ENCODE results near the gene CACNB2.

CACNB2 gene

DNA sequence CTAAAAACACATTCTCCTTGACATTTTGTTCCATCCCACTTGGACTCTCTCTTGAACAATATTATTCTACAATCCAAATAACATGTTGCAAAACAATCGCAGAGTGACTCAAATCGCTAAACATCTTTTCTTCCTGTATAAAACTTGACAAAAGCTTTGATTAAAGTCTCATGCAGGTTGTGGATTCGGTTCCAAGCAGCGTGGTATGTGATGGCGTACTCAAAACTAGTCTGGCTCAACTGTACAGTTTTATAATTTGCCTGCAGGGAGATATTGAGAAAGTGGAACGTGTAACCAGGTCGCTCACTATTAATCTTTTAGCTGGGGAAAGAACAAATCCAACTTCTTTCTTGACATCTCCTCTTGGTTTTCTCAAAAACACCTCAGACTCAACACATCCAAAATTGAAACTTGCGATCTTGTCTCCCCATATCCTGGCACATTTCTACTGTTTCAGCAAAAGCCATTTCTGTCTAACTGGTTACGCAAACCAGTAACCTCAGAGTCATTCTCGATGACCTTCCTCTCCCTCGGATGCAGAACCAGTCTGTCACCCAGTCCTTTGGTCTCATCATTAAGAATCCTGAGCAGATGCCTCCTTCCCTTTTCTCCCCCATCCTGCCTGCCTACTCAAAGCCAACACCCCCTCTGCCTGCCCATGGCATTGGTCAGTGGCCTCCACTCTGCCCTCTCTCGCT, 100.1 kb downstream of the CACNB2 start:
- TF ChIP-seq, protein P1, sequence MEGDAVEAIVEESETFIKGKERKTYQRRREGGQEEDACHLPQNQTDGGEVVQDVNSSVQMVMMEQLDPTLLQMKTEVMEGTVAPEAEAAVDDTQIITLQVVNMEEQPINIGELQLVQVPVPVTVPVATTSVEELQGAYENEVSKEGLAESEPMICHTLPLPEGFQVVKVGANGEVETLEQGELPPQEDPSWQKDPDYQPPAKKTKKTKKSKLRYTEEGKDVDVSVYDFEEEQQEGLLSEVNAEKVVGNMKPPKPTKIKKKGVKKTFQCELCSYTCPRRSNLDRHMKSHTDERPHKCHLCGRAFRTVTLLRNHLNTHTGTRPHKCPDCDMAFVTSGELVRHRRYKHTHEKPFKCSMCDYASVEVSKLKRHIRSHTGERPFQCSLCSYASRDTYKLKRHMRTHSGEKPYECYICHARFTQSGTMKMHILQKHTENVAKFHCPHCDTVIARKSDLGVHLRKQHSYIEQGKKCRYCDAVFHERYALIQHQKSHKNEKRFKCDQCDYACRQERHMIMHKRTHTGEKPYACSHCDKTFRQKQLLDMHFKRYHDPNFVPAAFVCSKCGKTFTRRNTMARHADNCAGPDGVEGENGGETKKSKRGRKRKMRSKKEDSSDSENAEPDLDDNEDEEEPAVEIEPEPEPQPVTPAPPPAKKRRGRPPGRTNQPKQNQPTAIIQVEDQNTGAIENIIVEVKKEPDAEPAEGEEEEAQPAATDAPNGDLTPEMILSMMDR (IDR thresholded peaks at IDR 0.05), result no peak
- peaks cover 0 to 43% (median 3%) of the 10 kb centered on the region in 4 donors for H3K4me1 ChIP-seq
- DNase-seq, result no peak
- H3K27me3 ChIP-seq, result no peaks in the 10 kb centered on the region
- intact Hi-C loops (cut with DNase I; ENCODE audit: low total_unique reads), result no loop called here
- peaks cover 0 to 7% (median 0%) of the 10 kb centered on the region in 3 donors for H3K9me3 ChIP-seq
- peak overlapping the region in 1 of 2 donors; percentile 27 for H3K27ac ChIP-seq
- no peaks in the 10 kb centered on the region for H3K36me3 ChIP-seq
- H3K4me3 ChIP-seq, result no peak overlapping the region

DNA sequence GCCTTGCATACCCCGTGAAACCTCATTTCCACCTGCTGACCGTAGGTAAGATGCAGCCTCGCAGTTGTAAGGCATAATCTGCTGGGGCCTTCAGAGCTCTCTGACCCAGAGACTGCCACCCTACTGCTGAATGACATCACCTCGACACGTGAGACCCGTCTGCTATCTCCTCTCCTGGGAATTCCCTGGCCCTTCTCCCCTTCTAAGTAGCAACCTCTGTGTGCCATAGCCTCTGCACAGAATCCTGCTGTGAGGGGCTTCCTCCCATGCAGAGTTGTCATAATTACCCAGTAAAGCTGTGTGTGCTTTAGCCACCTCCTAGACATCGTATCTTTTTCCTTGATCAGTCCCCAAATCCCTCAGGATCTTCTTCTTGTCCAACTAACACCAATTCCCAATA, 106.7 kb downstream of the CACNB2 start:
- Histone ChIP-seq H3K36me3 (no peaks in the 10 kb centered on the region), H3K27ac (no peak overlapping the region), H3K27me3 (no peaks in the 10 kb centered on the region), H3K4me3 (no peak overlapping the region), H3K9me3 (peaks cover 0 to 7% (median 0%) of the 10 kb centered on the region in 3 donors), H3K4me1 (peaks cover 0 to 2% (median 0%) of the 10 kb centered on the region in 4 donors)
- no peak for DNase-seq
- intact Hi-C loops (cut with DNase I; ENCODE audit: low total_unique reads), result no loop called here
- TF ChIP-seq, protein P1 (IDR thresholded peaks at IDR 0.05), result no peak

DNA sequence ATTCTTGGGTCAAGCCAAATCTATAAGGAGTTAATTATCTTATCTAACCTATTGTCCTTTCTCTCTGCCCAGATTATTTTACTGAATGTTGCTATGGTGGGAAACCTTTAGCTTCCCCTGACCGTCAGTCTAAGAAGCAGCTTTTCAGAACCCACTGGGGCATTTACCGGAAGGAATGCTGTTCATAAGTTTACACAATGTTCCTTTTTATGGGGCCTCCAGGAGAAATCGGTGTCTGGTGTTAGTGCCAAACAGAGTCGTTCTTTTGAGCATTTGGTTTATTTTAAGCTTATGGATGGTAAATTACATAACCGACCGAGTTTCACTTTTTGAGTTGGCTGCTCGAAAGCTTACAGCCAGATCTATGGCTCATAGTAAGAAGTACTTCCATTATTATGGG, 111.9 kb downstream of the CACNB2 start:
- TF ChIP-seq, protein P1 (IDR thresholded peaks at IDR 0.05), result no peak
- no peaks in the 10 kb centered on the region for H3K27me3 ChIP-seq
- H3K4me3 ChIP-seq, result no peak overlapping the region

DNA sequence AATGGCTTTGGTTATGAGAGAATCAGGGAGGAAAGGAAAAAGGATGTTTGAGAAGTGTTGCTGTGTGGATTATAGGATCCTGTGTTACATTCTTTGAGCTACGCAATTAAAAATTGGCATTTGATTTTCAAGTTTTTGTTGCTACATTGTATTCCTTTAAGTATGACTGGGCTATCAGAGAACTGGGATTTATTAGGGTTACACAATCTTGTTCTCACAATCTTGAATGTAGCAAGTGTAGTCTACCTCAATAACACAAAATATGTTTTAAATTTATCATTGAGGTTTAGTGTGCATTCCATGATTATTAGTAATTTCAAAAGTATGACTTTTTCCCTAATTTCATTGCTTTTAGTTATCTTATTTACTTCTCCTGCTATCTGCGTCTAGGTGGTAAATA, 113.9 kb downstream of the CACNB2 start:
- TF ChIP-seq, protein P1 (IDR thresholded peaks at IDR 0.05), result no peak
- Histone ChIP-seq H3K36me3 (no peaks in the 10 kb centered on the region), H3K4me1 (peaks cover 0 to 16% (median 0%) of the 10 kb centered on the region in 4 donors), H3K4me3 (no peak overlapping the region), H3K27ac (no peak overlapping the region), H3K27me3 (no peaks in the 10 kb centered on the region), H3K9me3 (no peaks in the 10 kb centered on the region)
- intact Hi-C loops (cut with DNase I; ENCODE audit: low total_unique reads), result no loop called here
- no peak for DNase-seq

More for the DNA sequence above, 111.9 kb downstream of the CACNB2 start:
- Histone ChIP-seq H3K36me3 (no peaks in the 10 kb centered on the region), H3K9me3 (no peaks in the 10 kb centered on the region), H3K4me1 (peaks cover 0 to 16% (median 0%) of the 10 kb centered on the region in 4 donors), H3K27ac (no peak overlapping the region)
- DNase-seq, result no peak
- intact Hi-C loops (cut with DNase I; ENCODE audit: low total_unique reads), result no loop called here

DNA sequence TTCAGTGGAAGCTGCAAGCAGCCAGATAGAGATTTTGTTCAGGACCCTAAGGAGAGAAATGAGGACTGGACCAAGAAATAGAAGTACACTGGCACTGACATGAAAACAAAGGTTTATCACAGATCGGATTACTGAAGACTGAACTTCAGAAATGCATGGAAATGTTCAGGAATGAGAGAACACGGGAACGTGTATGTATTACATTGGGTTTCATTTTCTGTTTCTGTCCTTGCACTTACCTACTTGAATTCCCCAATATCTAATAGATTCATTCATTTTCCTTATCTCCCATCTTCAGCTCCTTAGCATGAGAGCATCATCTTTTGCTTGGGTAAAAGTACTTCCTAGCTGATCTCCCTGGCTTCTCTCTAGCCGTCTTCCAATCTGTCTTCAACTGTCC, 114.5 kb downstream of the CACNB2 start:
- Histone ChIP-seq H3K27ac (no peak overlapping the region), H3K9me3 (no peaks in the 10 kb centered on the region), H3K4me1 (peaks cover 0 to 16% (median 0%) of the 10 kb centered on the region in 4 donors), H3K36me3 (no peaks in the 10 kb centered on the region), H3K27me3 (no peaks in the 10 kb centered on the region), H3K4me3 (no peak overlapping the region)
- no peak for DNase-seq
- TF ChIP-seq, protein P1 (IDR thresholded peaks at IDR 0.05), result no peak
- intact Hi-C loops (cut with DNase I; ENCODE audit: low total_unique reads), result no loop called here
